ENCODE data around the gene ATF5. TPM values are rescaled to one million over a fixed set of nuclear protein-coding genes. Genes with fewer than 3 reads are reported as not detected.
"Not testable (repeated sequence)": the region's sequence is repeated elsewhere in the genome, so short reads cannot be mapped to it uniquely, and the experiment has no call there.

Gene ATF5
- total and polyA plus RNA-seq, 11 donors = 3.9 to 33.0 (median 9.5) TPM

DNA sequence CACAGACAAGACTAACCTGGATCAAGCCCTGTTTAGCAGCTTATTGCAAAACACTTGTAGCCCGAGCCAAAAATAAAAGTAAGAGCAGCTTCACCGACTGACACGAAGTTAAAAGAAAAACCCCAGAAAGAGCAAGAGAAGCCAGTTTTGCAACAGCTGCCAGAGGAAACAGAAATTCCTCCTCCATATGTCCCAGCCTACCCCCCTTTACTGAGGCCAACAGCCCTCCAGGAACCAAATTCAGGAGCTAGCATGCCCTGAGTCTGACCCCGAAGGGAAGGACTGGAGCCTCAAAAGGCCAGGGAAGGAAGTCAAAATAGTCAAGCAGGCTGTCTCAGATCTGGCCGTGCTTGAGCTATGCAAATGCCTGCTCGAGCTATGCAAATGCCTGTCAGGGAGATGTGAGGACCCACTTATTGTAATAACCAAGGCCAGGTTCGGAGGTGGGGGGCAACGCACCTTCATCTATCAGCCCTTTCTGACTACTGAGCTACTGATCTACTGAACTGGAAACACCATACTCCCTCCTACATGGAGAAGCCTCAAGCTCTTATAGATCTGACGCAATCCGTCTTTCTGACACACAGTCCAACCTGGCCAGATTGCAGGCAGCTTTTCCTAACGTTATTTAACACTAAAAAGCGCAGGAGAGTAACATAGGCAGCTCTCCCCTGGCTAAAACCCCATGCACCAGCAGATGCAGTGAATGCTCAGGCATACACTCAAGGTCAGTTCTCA lies 25.3 kb downstream of the ATF5 start:
- H3K9me3 ChIP-seq = no peaks in the 10 kb centered on the region
- H3K4me1 ChIP-seq = peaks cover 0 to 44% (median 5%) of the 10 kb centered on the region in 12 donors
- WGBS, 4 donors = 39 to 49% (median 43%) methylated on average over 12 of the region's 12 CpGs
- intact Hi-C loops (cut with DNase I) = loop anchor here in 1 of 10 donors (5.0 kb wide), 1 partner anchor 33 kb away; no protein-coding TSS in a partner anchor
- H3K4me3 ChIP-seq = no peak overlapping the region
- no peaks in the 10 kb centered on the region for H3K36me3 ChIP-seq
- peaks cover 0 to 11% (median 0%) of the 10 kb centered on the region in 9 donors for H3K27me3 ChIP-seq
- DNase-seq = no peak
- ATAC-seq = peak in 3 of 4 donors; percentile 54 to 56 (median 55)
- peak overlapping the region in 2 of 12 donors; percentile 26 to 46 for H3K27ac ChIP-seq
- no peak for TF ChIP-seq POLR2A (IDR thresholded peaks at IDR 0.05)
- TF ChIP-seq, protein P1, sequence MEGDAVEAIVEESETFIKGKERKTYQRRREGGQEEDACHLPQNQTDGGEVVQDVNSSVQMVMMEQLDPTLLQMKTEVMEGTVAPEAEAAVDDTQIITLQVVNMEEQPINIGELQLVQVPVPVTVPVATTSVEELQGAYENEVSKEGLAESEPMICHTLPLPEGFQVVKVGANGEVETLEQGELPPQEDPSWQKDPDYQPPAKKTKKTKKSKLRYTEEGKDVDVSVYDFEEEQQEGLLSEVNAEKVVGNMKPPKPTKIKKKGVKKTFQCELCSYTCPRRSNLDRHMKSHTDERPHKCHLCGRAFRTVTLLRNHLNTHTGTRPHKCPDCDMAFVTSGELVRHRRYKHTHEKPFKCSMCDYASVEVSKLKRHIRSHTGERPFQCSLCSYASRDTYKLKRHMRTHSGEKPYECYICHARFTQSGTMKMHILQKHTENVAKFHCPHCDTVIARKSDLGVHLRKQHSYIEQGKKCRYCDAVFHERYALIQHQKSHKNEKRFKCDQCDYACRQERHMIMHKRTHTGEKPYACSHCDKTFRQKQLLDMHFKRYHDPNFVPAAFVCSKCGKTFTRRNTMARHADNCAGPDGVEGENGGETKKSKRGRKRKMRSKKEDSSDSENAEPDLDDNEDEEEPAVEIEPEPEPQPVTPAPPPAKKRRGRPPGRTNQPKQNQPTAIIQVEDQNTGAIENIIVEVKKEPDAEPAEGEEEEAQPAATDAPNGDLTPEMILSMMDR (IDR thresholded peaks at IDR 0.05) = no peak

DNA sequence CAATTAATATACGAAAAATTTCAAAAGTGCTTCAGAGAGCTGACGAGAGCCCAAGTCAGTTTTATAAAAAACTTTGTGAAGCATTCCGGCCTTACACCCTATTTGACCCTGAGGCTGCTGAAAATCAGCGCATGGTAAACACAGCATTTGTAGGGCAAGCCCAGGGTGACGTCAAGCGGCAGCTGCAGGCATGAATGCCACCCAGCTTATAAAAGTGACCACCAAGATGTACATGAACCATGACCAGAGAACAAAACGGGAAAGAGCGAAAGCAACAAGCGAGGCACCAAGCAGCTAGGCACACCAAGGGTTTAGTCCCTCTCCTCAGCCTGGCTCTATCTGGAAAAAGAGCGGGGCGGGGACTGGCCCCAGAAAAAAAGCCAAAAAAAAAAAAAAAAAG lies 25.9 kb downstream of the ATF5 start:
- H3K27me3 ChIP-seq = peaks cover 0 to 11% (median 0%) of the 10 kb centered on the region in 9 donors
- H3K9me3 ChIP-seq = no peaks in the 10 kb centered on the region
- no peak for TF ChIP-seq POLR2A (IDR thresholded peaks at IDR 0.05)
- TF ChIP-seq, protein P1 (IDR thresholded peaks at IDR 0.05) = no peak
- peaks cover 0 to 44% (median 5%) of the 10 kb centered on the region in 12 donors for H3K4me1 ChIP-seq
- no peak overlapping the region for H3K27ac ChIP-seq
- intact Hi-C loops (cut with DNase I) = loop anchor here in 1 of 10 donors (5.0 kb wide), 1 partner anchor 32 kb away; no protein-coding TSS in a partner anchor
- H3K36me3 ChIP-seq = no peaks in the 10 kb centered on the region
- DNase-seq (no peak), ATAC-seq (no peak)
- H3K4me3 ChIP-seq = no peak overlapping the region
- 79 to 88% (median 84%) methylated on average over 11 of the region's 11 CpGs for WGBS, 4 donors

DNA sequence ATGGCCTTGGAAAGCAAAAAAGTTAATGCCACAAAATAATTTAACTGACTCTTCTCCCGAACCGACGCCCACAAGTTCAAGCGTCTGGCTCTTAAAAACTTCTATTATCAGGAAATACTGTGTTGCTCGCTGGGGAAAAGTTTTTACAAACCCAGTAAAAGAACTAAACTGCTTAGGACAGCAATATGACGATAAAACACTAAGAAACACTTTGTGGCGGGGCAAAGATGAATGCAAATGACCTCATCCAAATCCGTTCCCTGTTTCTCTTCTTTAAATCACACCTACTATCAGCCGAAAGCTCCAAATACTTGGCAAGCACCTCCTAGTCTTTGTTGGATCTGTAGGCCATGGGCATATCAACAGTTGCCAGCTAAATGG lies 27.1 kb downstream of the ATF5 start:
- TF ChIP-seq, protein P1 (IDR thresholded peaks at IDR 0.05) = no peak
- no peak for TF ChIP-seq POLR2A (IDR thresholded peaks at IDR 0.05)
- no peaks in the 10 kb centered on the region for H3K9me3 ChIP-seq
- DNase-seq = no peak
- no peaks in the 10 kb centered on the region for H3K36me3 ChIP-seq
- H3K4me1 ChIP-seq = peaks cover 0 to 44% (median 5%) of the 10 kb centered on the region in 12 donors
- peaks cover 0 to 11% (median 0%) of the 10 kb centered on the region in 9 donors for H3K27me3 ChIP-seq
- no peak for ATAC-seq
- no peak overlapping the region for H3K27ac ChIP-seq
- intact Hi-C loops (cut with DNase I) = no loop called here
- H3K4me3 ChIP-seq = no peak overlapping the region
- WGBS, 4 donors = 67 to 76% (median 71%) methylated on average over 9 of the region's 9 CpGs

DNA sequence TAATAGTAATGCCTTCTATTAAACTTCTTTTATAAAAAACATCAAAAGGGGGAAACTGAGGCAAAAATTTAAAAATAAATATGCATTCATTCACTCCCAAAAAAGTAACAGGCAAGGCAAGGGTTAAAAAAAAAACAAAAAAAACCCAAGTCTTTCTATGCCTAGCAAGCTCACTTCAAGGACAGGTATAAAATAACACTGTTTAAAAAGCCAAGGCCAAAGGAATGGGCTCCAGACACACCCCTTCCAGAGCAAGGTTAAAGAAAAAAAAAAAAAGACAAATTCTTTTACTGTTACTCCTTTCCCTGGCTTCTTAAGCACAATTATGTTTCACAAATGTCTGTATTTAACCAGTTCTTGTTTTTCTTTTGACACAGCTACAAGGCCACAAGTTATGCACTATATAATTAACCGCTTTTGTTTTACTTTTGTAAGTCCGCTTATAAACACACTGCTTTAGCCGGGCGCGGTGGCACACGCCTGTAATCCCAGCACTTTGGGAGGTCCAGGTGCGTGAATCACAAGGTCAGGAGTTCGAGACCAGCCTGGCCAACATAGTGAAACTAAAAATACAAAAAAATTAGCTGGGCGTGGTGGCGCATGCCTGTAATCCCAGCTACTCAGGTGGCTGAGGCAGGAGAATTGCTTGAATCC lies 28.4 kb downstream of the ATF5 start:
- Histone ChIP-seq H3K4me3 (no peak overlapping the region), H3K27me3 (peaks cover 0 to 11% (median 0%) of the 10 kb centered on the region in 9 donors), H3K27ac (no peak overlapping the region), H3K36me3 (no peaks in the 10 kb centered on the region), H3K4me1 (peaks cover 0 to 43% (median 5%) of the 10 kb centered on the region in 12 donors), H3K9me3 (no peaks in the 10 kb centered on the region)
- no peak for ATAC-seq
- WGBS, 4 donors = 91 to 93% (median 92%) methylated on average over 10 of the region's 10 CpGs
- TF ChIP-seq, protein P1 (IDR thresholded peaks at IDR 0.05) = no peak
- TF ChIP-seq POLR2A (IDR thresholded peaks at IDR 0.05) = no peak
- DNase-seq = no peak
- intact Hi-C loops (cut with DNase I) = no loop called here

DNA sequence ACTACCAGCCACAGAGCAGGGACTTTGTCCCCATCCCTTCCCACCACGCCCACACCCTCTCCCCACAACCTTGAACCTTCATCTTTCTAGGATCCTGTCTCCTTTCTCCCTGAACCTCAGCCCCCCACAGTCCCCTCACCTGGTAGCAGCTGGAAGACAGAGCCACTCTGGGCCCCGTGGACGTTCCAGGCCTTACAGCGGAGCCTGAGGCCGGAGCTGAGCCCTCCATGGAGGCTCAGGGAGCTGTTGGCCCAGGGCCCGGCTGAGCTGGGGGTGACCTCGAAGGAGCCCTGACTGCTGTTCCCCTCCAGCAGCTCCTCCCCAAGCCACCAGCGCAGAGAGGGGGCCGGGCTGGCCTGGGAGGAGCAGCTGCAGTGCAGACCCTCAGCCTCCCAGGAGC lies 29.1 kb downstream of the ATF5 start:
- ATAC-seq; intact Hi-C loops (cut with DNase I): not testable (repeated sequence)

DNA sequence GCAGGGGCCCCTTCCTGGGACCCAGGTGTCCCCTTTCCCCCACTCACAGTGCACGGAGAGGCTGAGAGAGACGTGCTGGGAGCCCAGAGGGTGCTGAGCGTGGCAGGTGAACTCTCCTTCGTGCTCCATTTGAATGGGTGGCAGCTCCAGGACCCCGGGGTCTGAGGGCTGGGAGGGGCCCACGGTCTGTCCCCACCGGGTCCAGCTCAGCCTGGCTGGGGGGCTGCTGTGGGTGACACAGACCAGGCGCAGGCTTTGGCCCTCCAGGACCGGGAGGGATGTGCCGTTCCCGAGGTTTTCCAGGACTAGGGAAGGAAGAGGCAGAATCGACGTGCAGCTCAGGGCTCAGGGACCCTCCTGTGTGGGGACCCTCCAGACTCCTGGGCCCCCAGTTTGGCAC lies 29.6 kb downstream of the ATF5 start:
- ATAC-seq; H3K4me3 ChIP-seq; H3K9me3 ChIP-seq; H3K36me3 ChIP-seq; DNase-seq; intact Hi-C loops (cut with DNase I); H3K27ac ChIP-seq: not testable (repeated sequence)
- Histone ChIP-seq H3K27me3 (peaks cover 0 to 11% (median 0%) of the 10 kb centered on the region in 9 donors), H3K4me1 (peaks cover 0 to 32% (median 5%) of the 10 kb centered on the region in 12 donors)
- WGBS, 4 donors = 58 to 67% (median 63%) methylated on average over 12 to 13 of the region's 13 CpGs

More for the DNA sequence above, 29.1 kb downstream of the ATF5 start:
- H3K27ac ChIP-seq, DNase-seq, H3K36me3 ChIP-seq, H3K4me3 ChIP-seq, H3K9me3 ChIP-seq: not testable (repeated sequence)
- peaks cover 0 to 35% (median 5%) of the 10 kb centered on the region in 12 donors for H3K4me1 ChIP-seq
- 56 to 61% (median 61%) methylated on average over 7 to 9 of the region's 9 CpGs for WGBS, 4 donors
- peaks cover 0 to 11% (median 0%) of the 10 kb centered on the region in 9 donors for H3K27me3 ChIP-seq
